Muscle of arm (tissue), 12 donors: ENCODE measurements around the gene PSTPIP1. TPM values are rescaled to one million over a fixed set of nuclear protein-coding genes. Genes with fewer than 3 reads are reported as not detected.

Experiments
- DNase-seq: peaks from one replicate; pipeline ENCODE4 v3.0.0-alpha.2; 2013
- polyA plus RNA-seq, 12 donors: library from polyadenylated mRNA; unstranded; fragments of 120-200 nt; gene quantifications; one replicate each; pipeline ENCODE4 v1.2.1, GENCODE V29; 2013; ENCODE audit not compliant: insufficient read length in 12 of 12

The PSTPIP1 gene
- polyA plus RNA-seq, 12 donors: 1.4 to 7.2 (median 2.0) TPM; not detected in 2

- DNase-seq: no peak
These were observed 3.8 kb downstream of the PSTPIP1 start for GRCh38 chr15:76998663-76999285.

GRCh38 chr15:76999996-77000395 is 5.1 kb downstream of the PSTPIP1 start:
- no peak for DNase-seq

- no peak for DNase-seq
These were observed 6.4 kb downstream of the PSTPIP1 start for GRCh38 chr15:77001351-77001750.

GRCh38 chr15:77001966-77002365 is 7.0 kb downstream of the PSTPIP1 start:
- DNase-seq: no peak

- no peak for DNase-seq
These were observed 7.5 kb downstream of the PSTPIP1 start for GRCh38 chr15:77002436-77002835.

GRCh38 chr15:77002954-77003912 is 8.3 kb downstream of the PSTPIP1 start:
- no peak for DNase-seq

GRCh38 chr15:77004189-77004588 is 9.3 kb downstream of the PSTPIP1 start:
- no peak for DNase-seq

- DNase-seq: no peak
These were observed 14.2 kb downstream of the PSTPIP1 start for GRCh38 chr15:77009176-77009575.

GRCh38 chr15:77009646-77010311 is 14.9 kb downstream of the PSTPIP1 start:
- no peak for DNase-seq

- no peak for DNase-seq
These were observed 15.4 kb downstream of the PSTPIP1 start for GRCh38 chr15:77010312-77010686.

- no peak for DNase-seq
These were observed 15.9 kb downstream of the PSTPIP1 start for GRCh38 chr15:77010857-77011256.

GRCh38 chr15:77012117-77012712 is 17.3 kb downstream of the PSTPIP1 start:
- no peak for DNase-seq

GRCh38 chr15:77012868-77013267 is 17.9 kb downstream of the PSTPIP1 start:
- no peak for DNase-seq

- no peak for DNase-seq
These were observed 18.8 kb downstream of the PSTPIP1 start for GRCh38 chr15:77013776-77014131.

- no peak for DNase-seq
These were observed 19.5 kb downstream of the PSTPIP1 start for GRCh38 chr15:77014132-77015081.

- DNase-seq: no peak
These were observed 20.9 kb downstream of the PSTPIP1 start for GRCh38 chr15:77015646-77016320.

GRCh38 chr15:77016321-77016695 is 21.4 kb downstream of the PSTPIP1 start:
- DNase-seq: no peak

GRCh38 chr15:77017091-77017660 is 22.2 kb downstream of the PSTPIP1 start:
- no peak for DNase-seq

GRCh38 chr15:77017761-77018720 is 23.1 kb downstream of the PSTPIP1 start:
- no peak for DNase-seq
